DMS 273 (cell line): Measurements from ENCODE around the gene HOXA11.
A peak's percentile ranks its signal among the peaks of the same experiment; 100 is the strongest.

ENCODE experiments used
- DNase-seq: peaks from one replicate; lab custom pipeline; 2025; ENCODE audit not compliant: unreplicated experiment; lab: John Stamatoyannopoulos, UW

The HOXA11 gene

GRCh38 chr7:27185013-27185853 is at the start of gene HOXA11:
HOXA11 (minus strand) TSS chr7:27185232; CDS start chr7:27185144, 88 bp downstream.
- DNase-seq, result peak; percentile 57

DNA sequence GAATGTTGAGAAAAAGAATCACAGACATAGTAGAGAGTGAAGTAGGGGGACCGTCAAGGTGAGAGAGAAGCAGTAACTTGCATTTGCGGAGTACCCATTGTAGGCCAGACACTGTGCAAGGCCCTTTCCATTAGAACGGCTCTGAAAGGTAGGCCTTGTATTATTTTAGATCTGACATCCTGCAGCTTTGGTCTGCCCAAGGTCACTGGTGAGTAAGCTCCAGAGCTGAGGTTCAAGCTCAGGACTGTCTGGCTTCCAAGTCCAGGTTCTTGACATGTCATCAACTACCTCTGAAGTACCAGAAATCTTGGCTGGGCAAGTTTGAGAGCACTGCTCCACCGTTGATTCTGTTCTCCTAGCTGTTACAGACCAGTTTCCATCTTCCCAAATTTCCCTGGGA is 44.4 kb upstream of the HOXA11 start:
- DNase-seq, result no peak

- peak; percentile 56 for DNase-seq
Measured at GRCh38 chr7:27224983-27225934, 40.2 kb upstream of the HOXA11 start.

DNA sequence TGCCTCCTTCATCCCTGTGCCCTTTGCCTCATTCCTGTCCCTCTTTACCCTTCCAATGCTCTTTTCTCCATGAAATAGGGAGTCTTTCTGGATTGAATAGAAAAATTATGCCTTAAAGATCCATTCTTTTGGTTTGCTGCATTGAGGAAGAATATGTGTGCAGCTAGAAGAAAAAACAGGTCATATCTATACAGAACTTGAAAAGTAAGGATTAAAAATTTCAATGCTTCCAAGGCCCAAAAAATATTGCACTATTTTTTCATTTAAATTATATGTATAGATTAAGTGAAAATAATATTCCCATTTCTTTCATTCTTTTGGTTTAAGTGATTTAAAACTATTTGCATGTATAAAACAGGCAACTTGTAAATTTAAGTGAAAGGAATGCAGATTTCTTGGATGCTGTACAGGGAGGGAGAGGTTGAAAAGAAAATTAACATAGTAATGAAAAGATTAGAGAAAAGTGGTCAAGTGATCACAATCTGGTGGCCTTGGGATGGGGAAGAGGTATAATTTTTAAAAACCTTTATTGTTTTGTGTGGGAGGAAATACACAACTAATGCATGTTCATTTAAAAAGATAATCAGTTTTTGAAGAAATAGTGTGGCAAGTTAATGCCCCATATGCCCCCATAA is 39.0 kb upstream of the HOXA11 start:
- DNase-seq, result no peak

- DNase-seq, result no peak
Measured at GRCh38 chr7:27221201-27221797, 36.3 kb upstream of the HOXA11 start.

GRCh38 chr7:27220440-27220955 is 35.5 kb upstream of the HOXA11 start:
- no peak for DNase-seq

- DNase-seq, result no peak
Measured at GRCh38 chr7:27219821-27220220, 34.8 kb upstream of the HOXA11 start.

GRCh38 chr7:27217951-27218350 is 32.9 kb upstream of the HOXA11 start:
- DNase-seq, result no peak

- DNase-seq, result no peak
Measured at GRCh38 chr7:27215356-27215755, 30.3 kb upstream of the HOXA11 start.

DNA sequence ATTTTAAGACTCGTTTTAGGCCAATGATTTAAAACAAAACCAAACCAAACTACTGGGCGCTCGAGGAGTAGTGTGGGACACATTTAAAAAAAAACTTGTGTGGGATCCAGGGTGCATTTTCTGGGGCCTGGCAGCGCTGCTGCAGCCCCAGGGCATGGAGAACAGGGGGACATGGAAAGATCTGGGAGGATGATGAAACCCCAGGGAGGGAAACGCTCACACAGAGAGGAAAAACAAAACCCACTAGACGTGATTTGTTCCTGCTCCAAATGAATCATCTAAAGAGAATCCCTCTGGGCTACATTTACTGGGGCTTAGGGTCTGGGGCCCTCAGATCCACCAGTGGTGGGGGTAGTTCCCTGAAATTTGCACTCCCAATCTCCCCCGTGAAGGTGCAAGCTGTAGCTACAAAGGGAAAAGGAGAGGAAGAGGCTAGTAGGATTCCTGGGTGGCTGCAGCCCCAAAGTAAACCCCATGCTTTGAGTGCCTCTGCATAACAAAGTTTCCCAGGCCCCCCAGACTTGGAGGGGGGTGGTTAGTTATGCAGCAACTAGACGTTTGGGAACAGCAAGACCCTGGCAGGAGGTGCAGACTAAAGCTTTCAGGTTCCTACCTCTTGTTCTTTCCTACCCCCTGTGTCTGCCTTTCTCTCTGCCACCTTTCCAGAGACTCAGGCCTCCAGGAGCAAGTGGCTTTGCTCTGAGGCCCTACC is 29.4 kb upstream of the HOXA11 start:
- DNase-seq, result no peak

GRCh38 chr7:27213433-27214238 is 28.6 kb upstream of the HOXA11 start:
- DNase-seq, result no peak

GRCh38 chr7:27212497-27213432 is 27.7 kb upstream of the HOXA11 start:
- DNase-seq, result no peak

DNA sequence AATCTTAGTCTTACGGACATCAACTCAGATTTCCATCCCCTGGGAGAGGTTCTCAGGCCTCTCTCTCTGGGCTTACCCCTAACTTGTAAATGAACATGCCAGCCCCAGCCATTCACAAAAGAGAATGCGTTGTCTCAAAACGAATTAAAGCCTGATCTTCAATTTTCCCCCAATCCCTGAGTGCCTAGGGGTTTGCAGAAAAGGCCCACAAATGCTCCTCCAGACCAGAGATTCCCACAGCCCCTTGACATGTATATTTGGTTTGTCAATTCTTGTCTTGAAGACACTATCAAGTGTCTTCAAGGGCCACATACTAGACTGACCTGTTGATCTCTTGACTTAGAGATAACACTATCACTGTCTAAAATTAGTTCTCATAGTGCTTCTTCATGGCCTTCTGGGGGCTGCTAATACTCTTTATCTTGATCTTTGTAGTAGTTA is 26.8 kb upstream of the HOXA11 start:
- no peak for DNase-seq

GRCh38 chr7:27211084-27211446 is 26.0 kb upstream of the HOXA11 start:
- DNase-seq, result no peak

- DNase-seq, result peak; percentile 39
Measured at GRCh38 chr7:27210441-27211083, 25.5 kb upstream of the HOXA11 start.

DNA sequence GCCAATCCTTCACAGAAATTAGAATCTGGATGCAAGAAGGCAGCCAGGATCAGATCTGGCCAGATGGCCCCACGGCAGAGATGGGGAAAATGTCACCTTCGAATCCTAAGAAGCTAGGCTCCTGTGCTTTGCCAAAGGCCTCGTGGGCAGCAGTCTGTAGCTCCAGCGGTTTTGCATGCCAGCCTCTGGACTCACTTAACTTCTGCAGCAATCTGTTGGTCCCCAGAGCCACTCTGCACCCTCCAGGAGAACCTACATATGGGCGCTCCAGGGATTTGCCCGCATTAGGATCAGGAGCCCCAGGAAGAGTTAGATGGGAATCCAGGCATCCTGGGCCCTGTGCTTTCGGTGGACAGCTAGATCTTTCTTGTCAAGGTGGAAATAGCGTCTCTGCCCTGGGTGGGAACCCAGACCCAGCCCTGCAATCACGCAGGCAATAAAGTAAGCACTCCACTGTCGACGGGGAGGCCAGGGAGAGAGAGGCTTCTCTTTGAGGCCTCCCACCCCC is 25.0 kb upstream of the HOXA11 start:
- no peak for DNase-seq

- no peak for DNase-seq
Measured at GRCh38 chr7:27208998-27209397, 24.0 kb upstream of the HOXA11 start.
